HG03025 (cell line): ENCODE data around the gene SPRN.

Experiments used
- ATAC-seq: cut with Tn5 transposase; IDR thresholded peaks from one replicate; pipeline ENCODE4 v1.9.1; 2021; ENCODE audit warnings: mild to moderate bottlenecking, moderate library complexity; ENCODE audit not compliant: unreplicated experiment, low FRiP score

SPRN gene

GRCh38 chr10:133412381-133412711 lies 12.1 kb downstream of the SPRN start:
- no peak for ATAC-seq

GRCh38 chr10:133411523-133412380 lies 12.7 kb downstream of the SPRN start:
- no peak for ATAC-seq

- no peak for ATAC-seq
Observed at GRCh38 chr10:133405844-133406527, 18.4 kb downstream of the SPRN start.

- no peak for ATAC-seq
Observed at GRCh38 chr10:133405272-133405671, 19.2 kb downstream of the SPRN start.

GRCh38 chr10:133403784-133404183 lies 20.6 kb downstream of the SPRN start:
- no peak for ATAC-seq

DNA sequence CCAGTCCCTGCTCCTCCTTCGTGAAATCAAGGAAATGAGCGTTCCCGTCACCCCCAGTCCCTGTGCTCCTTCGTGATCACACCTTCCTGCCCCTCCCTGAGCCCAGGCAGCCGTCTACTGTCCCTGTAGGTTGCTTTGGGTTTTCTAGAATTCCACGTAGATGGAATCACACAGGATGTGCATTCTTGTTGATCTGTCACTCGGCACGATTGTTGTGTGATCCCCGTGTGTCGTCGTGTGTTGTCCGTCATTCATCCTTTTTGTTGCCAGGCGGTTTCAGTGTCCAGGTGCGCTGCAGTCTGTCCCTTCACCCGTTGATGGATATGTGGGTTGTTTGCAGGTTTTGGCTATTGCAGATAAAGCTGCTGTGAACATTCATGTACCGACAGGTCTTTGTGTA lies 21.1 kb downstream of the SPRN start:
- ATAC-seq, result no peak

DNA sequence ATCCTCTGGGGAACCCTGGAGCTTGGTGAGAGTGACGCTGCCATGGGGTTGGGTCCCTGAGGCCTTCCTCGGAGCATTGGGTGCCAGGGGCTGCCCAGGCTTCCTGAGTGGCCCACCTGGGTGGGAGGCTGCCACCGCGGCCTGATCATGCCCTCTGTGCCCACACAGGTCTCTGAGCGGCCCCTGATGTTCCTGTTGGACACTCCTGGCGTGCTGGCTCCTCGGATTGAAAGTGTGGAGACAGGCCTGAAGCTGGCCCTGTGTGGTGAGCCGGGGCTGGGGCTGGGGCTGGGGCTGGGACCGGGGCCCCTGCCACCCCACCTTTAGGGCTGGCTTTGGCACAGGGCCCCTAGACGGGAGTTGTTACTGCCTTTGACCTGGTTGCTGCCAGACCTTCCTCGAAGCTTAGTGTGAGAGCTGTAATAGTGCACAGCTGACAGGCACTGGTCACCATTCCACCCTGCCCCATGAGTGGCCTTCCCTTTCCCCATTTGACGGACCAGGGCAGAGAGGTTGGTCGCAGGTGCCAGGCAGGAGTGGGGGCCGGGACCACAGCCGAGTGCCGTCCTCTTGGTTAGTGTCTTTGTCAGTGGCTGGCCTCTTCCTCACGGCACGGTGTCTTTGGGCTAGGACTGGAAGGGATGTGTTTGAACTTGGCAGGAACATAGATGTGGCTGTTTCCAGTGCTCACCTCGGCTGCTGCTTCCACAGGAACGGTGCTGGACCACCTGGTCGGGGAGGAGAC lies 22.3 kb downstream of the SPRN start:
- no peak for ATAC-seq

GRCh38 chr10:133401500-133401899 lies 22.9 kb downstream of the SPRN start:
- no peak for ATAC-seq

DNA sequence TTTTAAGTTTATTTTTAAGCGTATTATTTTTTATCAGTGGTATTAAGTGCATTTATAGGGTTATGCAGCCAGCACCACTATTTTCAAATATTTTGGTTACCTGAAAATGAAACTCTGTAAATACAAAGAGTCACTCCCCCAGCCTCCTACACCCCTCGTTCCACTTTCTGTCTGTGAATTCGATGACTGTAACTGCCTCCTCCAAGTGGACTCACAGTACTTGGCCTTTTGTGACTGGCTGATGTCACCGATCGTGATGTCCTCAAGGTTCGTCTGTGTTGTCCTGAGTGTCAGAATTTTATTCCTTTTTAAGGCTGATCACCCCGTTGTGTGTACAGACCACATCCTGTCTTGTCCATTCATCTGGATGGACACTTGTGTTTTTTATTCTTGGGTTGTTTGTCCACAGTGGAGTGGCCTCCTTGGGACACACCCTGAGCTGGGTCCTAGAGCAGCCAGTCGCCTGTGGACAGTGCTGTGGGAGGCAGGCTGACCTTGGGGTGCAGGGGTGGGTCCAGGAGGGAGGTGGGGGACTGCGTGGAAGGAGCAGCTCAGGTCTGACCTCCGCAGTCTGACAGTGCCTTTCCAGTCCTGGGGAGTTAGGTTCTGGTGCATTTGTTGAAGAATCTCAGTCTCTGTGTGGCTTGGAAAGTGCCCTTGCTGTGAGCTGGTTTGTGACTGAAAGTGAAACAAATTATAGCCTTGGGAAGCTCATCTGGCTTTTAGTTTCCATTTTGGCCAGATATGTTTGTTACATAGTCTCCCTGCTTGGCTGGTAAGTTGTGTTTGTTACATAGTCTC lies 23.6 kb downstream of the SPRN start:
- peak; percentile 82 for ATAC-seq

GRCh38 chr10:133399123-133399601 lies 25.3 kb downstream of the SPRN start:
- no peak for ATAC-seq

- ATAC-seq, result no peak
Observed at GRCh38 chr10:133397938-133398337, 26.5 kb downstream of the SPRN start.

DNA sequence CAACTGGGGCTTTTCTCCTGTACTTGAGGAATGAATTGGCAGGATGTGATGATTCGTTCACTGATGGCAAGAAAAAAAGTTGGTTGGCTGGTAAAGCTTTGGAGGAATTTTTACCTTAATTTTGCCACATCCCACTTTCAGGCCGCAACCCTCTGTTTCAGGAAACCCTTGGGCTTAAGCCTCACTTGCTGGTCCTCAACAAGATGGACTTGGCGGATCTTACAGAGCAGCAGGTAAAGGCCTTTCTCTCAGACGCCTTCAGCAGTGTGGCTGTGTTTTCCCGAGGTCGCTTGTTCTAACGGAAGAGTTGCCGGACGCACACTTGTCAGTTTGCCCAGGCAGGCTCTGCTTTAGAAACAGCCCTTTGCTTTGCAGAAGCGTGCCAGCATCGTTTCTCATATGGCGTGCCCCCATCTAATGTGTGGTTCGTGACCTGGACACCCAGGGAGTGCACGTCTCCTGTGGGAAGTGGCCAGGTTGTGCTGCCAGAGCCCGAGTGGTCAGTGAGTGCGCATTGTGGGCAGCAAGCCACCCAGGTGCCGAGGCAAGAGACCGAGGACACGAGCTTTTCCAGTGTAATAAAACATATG lies 28.3 kb downstream of the SPRN start:
- ATAC-seq, result no peak

DNA sequence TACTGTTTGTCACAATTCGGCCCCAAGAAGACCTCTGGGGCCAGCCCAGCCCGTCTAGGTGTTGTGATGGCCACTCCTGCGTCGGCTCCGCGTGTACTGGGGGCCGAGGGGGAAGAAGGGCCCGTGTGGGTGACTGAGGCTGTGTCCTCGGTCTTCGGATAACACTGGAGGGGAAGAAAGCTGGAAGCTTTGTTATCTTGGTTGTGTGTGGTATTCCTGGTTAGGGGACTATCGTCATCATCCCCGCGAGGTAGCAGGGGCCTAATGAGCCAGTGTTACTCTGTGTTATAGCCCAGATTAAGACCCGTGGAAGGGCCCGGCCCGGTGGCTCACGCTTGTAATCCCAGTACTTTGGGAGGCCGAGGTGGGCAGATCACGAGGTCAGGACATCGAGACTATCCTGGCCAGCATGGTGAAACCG lies 29.6 kb downstream of the SPRN start:
- ATAC-seq, result no peak

DNA sequence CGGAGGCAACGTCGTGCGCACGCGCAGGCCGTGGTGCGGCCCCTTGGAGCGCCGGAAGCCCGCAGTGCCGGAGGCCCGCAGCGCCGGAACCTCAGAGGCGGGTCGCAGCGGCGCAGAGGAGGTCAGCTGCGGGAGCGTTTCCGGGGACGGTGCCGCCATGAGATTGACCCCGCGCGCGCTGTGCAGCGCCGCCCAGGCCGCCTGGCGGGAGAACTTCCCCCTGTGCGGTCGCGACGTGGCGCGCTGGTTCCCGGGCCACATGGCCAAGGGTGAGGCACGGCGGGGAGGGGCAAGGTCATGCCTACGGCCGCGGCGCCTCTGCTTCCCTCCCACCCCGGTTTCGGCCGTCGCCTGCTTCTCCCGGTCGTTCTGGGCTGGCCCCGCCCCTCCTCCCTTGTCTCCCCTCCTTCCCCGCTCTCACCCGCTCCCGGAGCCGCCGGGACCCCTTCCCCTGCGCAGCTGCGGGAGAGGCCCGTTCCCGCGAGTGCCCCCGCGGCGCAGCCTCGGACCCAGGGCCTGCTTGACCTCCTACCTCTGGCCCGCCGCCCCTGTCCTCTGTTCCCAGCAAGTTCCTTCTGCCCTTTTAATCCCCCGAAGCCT lies 30.3 kb downstream of the SPRN start, which contains the start of gene MTG1:
TSS of gene MTG1 (plus strand) at position 94 of the 600 bp plus-strand sequence. CDS start at position 158, 64 bp downstream.
- peak; percentile 59 for ATAC-seq

- ATAC-seq, result no peak
Observed at GRCh38 chr10:133393401-133394063, 30.9 kb downstream of the SPRN start.

GRCh38 chr10:133391761-133392518 lies 32.5 kb downstream of the SPRN start:
- ATAC-seq, result no peak

DNA sequence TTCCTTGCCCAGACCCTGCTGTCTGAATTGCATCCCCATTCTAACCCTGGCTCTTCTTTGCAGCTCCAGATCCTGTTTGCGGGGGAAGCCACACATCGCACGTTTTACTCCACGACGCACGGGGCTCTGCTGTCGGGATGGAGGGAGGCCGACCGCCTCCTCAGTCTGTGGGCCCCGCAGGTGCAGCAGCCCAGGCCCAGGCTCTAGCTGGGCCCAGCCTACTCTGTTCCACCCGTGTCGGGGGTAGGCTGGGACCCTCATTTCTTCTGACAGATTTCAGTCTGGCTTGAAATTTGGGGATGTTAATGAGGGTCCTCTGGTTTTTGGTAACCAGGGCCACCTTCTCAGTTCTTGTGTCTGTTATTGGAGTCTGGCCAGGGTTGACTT lies 33.2 kb downstream of the SPRN start:
- ATAC-seq, result no peak

GRCh38 chr10:133390597-133391248 lies 33.7 kb downstream of the SPRN start:
- ATAC-seq, result no peak
